ENCODE measurements around the gene RPL36. TPM values are rescaled to one million over a fixed set of nuclear protein-coding genes. Genes with fewer than 3 reads are reported as not detected.
A peak's percentile ranks its signal among the peaks of the same experiment; 100 is the strongest.

Gene RPL36
- polyA plus RNA-seq, 3 donors: 336 to 708 (median 627) TPM

GRCh38 chr19:5669212-5669611 lies 20.9 kb upstream of the RPL36 start:
- WGBS (ENCODE audit: insufficient coverage): 84% methylated on average over 8 of the region's 11 CpGs

GRCh38 chr19:5671600-5671999 lies 18.5 kb upstream of the RPL36 start:
- Histone ChIP-seq H3K27me3 (ENCODE audit: control insufficient read depth in 2 of 2, insufficient read depth in 2 of 2, low read length in 2 of 2) (no peaks in the 10 kb centered on the region), H3K79me2 (ENCODE audit: insufficient read depth, low read length) (no peaks in the 10 kb centered on the region), H3K4me3 (replicated peaks in 1 of 3; ENCODE audit: low read depth in 2 of 3, low read length in 3 of 3) (no peak overlapping the region), H3K4me2 (replicated peaks; ENCODE audit: extremely low read depth, low read length, poor library complexity, severe bottlenecking) (no peak overlapping the region), H3K9ac (ENCODE audit: insufficient read depth, low read length, poor library complexity, severe bottlenecking) (no peak overlapping the region), H3K36me3 (replicated peaks in 1 of 2; ENCODE audit: control insufficient read depth in 1 of 2, insufficient read depth in 2 of 2, low read length in 2 of 2) (peaks cover 37 to 49% of the 10 kb centered on the region in 2 donors), H4K20me1 (ENCODE audit: insufficient read depth, low read length) (peaks cover 29% of the 10 kb centered on the region), H2AFZ (ENCODE audit: insufficient read depth, low read depth, low read length, poor library complexity, severe bottlenecking) (no peak overlapping the region), H3K4me1 (ENCODE audit: control insufficient read depth in 1 of 2, insufficient read depth in 2 of 2, low read length in 2 of 2) (no peaks in the 10 kb centered on the region), H3K9me3 (replicated peaks in 1 of 2; ENCODE audit: control insufficient read depth in 1 of 2, insufficient read depth in 1 of 2, low read length in 2 of 2) (no peaks in the 10 kb centered on the region), H3K27ac (ENCODE audit: low read depth in 1 of 2, low read length in 2 of 2) (no peak overlapping the region)
- intact Hi-C loops (cut with micrococcal nuclease): no loop called here
- TF ChIP-seq, protein P1, sequence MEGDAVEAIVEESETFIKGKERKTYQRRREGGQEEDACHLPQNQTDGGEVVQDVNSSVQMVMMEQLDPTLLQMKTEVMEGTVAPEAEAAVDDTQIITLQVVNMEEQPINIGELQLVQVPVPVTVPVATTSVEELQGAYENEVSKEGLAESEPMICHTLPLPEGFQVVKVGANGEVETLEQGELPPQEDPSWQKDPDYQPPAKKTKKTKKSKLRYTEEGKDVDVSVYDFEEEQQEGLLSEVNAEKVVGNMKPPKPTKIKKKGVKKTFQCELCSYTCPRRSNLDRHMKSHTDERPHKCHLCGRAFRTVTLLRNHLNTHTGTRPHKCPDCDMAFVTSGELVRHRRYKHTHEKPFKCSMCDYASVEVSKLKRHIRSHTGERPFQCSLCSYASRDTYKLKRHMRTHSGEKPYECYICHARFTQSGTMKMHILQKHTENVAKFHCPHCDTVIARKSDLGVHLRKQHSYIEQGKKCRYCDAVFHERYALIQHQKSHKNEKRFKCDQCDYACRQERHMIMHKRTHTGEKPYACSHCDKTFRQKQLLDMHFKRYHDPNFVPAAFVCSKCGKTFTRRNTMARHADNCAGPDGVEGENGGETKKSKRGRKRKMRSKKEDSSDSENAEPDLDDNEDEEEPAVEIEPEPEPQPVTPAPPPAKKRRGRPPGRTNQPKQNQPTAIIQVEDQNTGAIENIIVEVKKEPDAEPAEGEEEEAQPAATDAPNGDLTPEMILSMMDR (IDR thresholded peaks at IDR 0.05): no peak
- Mint-ChIP-seq H3K4me1 (peaks cover 2% of the 10 kb centered on the region), H3K27ac (no peak overlapping the region), H3K27me3 (ENCODE audit: low read depth in 3 of 3) (no peaks in the 10 kb centered on the region), H3K36me3 (peaks cover 35 to 67% of the 10 kb centered on the region in 2 donors), H3K9me3 (peaks cover 0 to 5% (median 0%) of the 10 kb centered on the region in 7 donors), H3K4me3 (no peak overlapping the region)
- WGBS (ENCODE audit: insufficient coverage): 97% methylated on average over 5 of the region's 7 CpGs
- DNase-seq: no peak

More at GRCh38 chr19:5669212-5669611, 20.9 kb upstream of the RPL36 start:
- no peak overlapping the region for H3K27ac ChIP-seq (ENCODE audit: low read depth in 1 of 2, low read length in 2 of 2)
- TF ChIP-seq, protein P1 (IDR thresholded peaks at IDR 0.05): no peak
- Mint-ChIP-seq H3K4me1 (no peaks in the 10 kb centered on the region), H3K4me3 (no peak overlapping the region), H3K9me3 (peaks cover 0 to 5% (median 0%) of the 10 kb centered on the region in 7 donors), H3K36me3 (peaks cover 57 to 91% of the 10 kb centered on the region in 2 donors), H3K27ac (peak overlapping the region in 4 of 7 donors; percentile 9 to 35 (median 24)), H3K27me3 (ENCODE audit: low read depth in 3 of 3) (no peaks in the 10 kb centered on the region)
- intact Hi-C loops (cut with micrococcal nuclease): no loop called here
- no peaks in the 10 kb centered on the region for H3K9me3 ChIP-seq (replicated peaks in 1 of 2; ENCODE audit: control insufficient read depth in 1 of 2, insufficient read depth in 1 of 2, low read length in 2 of 2)
- H3K27me3 ChIP-seq (ENCODE audit: control insufficient read depth in 2 of 2, insufficient read depth in 2 of 2, low read length in 2 of 2): no peaks in the 10 kb centered on the region
- H3K79me2 ChIP-seq (ENCODE audit: insufficient read depth, low read length): no peaks in the 10 kb centered on the region
- no peak overlapping the region for H2AFZ ChIP-seq (ENCODE audit: insufficient read depth, low read depth, low read length, poor library complexity, severe bottlenecking)
- no peak overlapping the region for H3K4me3 ChIP-seq (replicated peaks in 1 of 3; ENCODE audit: low read depth in 2 of 3, low read length in 3 of 3)
- H3K9ac ChIP-seq (ENCODE audit: insufficient read depth, low read length, poor library complexity, severe bottlenecking): no peak overlapping the region
- H3K36me3 ChIP-seq (replicated peaks in 1 of 2; ENCODE audit: control insufficient read depth in 1 of 2, insufficient read depth in 2 of 2, low read length in 2 of 2): peaks cover 61 to 73% of the 10 kb centered on the region in 2 donors
- DNase-seq: no peak
- H3K4me1 ChIP-seq (ENCODE audit: control insufficient read depth in 1 of 2, insufficient read depth in 2 of 2, low read length in 2 of 2): no peaks in the 10 kb centered on the region
- H4K20me1 ChIP-seq (ENCODE audit: insufficient read depth, low read length): peaks cover 53% of the 10 kb centered on the region
- no peak overlapping the region for H3K4me2 ChIP-seq (replicated peaks; ENCODE audit: extremely low read depth, low read length, poor library complexity, severe bottlenecking)

Measured in CD14-positive monocyte (primary cell).